Measurements from ENCODE around the gene INTS4.

INTS4 gene

DNA sequence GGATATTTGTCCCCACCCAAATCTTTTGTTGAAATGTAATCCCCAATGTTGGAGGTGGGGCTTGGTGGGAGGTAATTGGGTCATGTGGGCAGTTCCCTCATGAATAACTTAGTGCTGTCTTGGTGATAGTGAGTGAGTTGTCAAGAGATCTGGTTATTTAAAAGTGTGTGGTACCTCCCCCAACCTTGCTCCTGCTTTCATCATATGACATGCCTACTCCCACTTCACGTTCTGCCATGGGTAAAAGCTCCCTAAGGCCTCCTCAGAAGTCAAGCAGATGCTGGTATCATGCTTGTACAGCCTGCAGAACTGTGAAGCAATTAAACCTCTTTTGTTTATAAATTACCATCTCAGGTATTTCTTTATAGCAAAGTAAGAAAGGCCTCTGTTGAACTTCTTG lies 143.0 kb downstream of the INTS4 start:
- TF ChIP-seq SIN3A (IDR thresholded peaks at IDR 0.05; ENCODE audit: borderline replicate concordance, insufficient read depth, low read length) (no peak), FOXP2 (optimal IDR thresholded peaks at IDR 0.05; ENCODE audit: borderline replicate concordance, extremely low read depth, extremely low read length, insufficient read depth) (no peak), POLR2AphosphoS5 (IDR thresholded peaks at IDR 0.05; ENCODE audit: low read depth, low read length) (no peak), TAF1 (IDR thresholded peaks at IDR 0.05; ENCODE audit: borderline replicate concordance, insufficient read depth, low read length) (no peak)
- TF ChIP-seq, protein P1, sequence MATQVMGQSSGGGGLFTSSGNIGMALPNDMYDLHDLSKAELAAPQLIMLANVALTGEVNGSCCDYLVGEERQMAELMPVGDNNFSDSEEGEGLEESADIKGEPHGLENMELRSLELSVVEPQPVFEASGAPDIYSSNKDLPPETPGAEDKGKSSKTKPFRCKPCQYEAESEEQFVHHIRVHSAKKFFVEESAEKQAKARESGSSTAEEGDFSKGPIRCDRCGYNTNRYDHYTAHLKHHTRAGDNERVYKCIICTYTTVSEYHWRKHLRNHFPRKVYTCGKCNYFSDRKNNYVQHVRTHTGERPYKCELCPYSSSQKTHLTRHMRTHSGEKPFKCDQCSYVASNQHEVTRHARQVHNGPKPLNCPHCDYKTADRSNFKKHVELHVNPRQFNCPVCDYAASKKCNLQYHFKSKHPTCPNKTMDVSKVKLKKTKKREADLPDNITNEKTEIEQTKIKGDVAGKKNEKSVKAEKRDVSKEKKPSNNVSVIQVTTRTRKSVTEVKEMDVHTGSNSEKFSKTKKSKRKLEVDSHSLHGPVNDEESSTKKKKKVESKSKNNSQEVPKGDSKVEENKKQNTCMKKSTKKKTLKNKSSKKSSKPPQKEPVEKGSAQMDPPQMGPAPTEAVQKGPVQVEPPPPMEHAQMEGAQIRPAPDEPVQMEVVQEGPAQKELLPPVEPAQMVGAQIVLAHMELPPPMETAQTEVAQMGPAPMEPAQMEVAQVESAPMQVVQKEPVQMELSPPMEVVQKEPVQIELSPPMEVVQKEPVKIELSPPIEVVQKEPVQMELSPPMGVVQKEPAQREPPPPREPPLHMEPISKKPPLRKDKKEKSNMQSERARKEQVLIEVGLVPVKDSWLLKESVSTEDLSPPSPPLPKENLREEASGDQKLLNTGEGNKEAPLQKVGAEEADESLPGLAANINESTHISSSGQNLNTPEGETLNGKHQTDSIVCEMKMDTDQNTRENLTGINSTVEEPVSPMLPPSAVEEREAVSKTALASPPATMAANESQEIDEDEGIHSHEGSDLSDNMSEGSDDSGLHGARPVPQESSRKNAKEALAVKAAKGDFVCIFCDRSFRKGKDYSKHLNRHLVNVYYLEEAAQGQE (IDR thresholded peaks at IDR 0.05; ENCODE audit: insufficient read depth in 1 of 2, low read depth in 2 of 2, low read length in 2 of 2) = no peak

DNA sequence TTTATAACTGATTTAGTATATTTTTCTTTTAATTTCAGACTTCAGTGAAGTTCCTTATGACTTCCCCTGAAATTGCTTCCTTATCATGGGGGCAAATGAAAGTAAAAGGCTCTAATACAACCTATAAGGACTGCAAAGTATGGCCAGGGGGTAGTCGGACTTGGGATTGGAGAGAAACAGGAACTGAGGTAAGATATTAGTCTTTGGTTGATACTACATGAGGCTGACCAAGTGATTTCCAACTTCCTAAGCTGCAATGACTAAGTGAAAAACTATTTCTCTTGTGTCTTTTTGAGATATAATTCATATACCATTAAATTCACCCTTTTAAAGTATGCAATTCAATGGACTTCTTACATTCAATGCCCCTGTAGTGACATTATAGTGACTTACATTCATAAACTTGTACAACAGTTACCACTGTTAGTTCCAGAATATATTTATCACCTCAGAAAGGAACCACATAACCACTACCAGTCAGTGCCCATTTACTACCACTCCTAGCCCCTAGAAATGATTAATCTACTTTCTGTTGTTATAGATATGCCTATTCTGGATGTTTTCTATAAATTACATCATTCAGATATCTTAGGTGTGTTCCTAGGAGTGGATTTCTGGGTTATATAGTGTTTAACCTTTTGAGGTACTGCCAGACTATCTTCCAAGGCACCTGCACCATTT lies 151.9 kb downstream of the INTS4 start:
- TF ChIP-seq SIN3A (IDR thresholded peaks at IDR 0.05; ENCODE audit: borderline replicate concordance, insufficient read depth, low read length) = no peak
- TF ChIP-seq TAF1 (IDR thresholded peaks at IDR 0.05; ENCODE audit: borderline replicate concordance, insufficient read depth, low read length) = no peak
- TF ChIP-seq FOXP2 (optimal IDR thresholded peaks at IDR 0.05; ENCODE audit: borderline replicate concordance, extremely low read depth, extremely low read length, insufficient read depth) = no peak
- no peak for TF ChIP-seq POLR2AphosphoS5 (IDR thresholded peaks at IDR 0.05; ENCODE audit: low read depth, low read length)
- TF ChIP-seq, protein P1 (IDR thresholded peaks at IDR 0.05; ENCODE audit: insufficient read depth in 1 of 2, low read depth in 2 of 2, low read length in 2 of 2) = no peak

DNA sequence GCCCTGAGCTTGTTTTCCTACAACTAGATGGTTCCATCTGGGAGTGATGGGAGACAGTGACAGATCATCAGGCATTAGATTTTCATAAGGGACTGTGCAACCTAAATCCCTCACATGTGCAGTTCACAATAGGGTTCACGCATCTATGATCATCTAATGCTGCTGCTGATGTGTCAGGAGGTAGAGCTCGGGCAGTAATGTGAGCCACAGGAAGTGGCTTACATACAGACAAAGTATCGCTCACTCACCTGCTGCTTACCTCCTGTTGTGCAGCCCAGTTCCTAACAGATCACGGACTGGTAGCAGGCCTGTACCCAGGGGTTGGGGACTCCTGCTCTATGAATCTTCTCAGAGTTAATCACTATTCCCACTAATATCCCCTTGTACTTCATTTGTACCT lies 161.2 kb downstream of the INTS4 start:
- no peak for TF ChIP-seq POLR2AphosphoS5 (IDR thresholded peaks at IDR 0.05; ENCODE audit: low read depth, low read length)
- TF ChIP-seq TAF1 (IDR thresholded peaks at IDR 0.05; ENCODE audit: borderline replicate concordance, insufficient read depth, low read length) = no peak
- TF ChIP-seq SIN3A (IDR thresholded peaks at IDR 0.05; ENCODE audit: borderline replicate concordance, insufficient read depth, low read length) = no peak
- TF ChIP-seq, protein P1 (IDR thresholded peaks at IDR 0.05; ENCODE audit: insufficient read depth in 1 of 2, low read depth in 2 of 2, low read length in 2 of 2) = no peak
- TF ChIP-seq FOXP2 (optimal IDR thresholded peaks at IDR 0.05; ENCODE audit: borderline replicate concordance, extremely low read depth, extremely low read length, insufficient read depth) = no peak

DNA sequence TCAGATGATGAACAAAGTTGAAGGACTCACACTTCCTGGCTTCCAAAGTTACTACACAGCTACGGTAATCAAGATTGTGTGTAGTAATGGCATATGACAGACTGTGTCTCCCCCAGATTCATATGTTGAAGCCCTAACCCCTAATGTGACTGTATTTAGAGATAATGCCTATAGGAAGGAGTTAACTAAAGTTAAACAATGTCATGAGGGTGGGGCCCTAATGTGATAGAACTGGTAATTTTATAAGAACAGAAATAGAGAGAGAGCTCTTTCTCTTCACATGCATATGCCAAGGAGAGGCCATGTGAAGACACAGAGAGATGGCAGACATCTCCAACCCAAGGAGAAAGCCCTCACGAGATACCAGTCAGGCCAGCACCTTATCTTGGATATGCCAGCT lies 165.5 kb downstream of the INTS4 start:
- TF ChIP-seq POLR2AphosphoS5 (IDR thresholded peaks at IDR 0.05; ENCODE audit: low read depth, low read length) = no peak
- no peak for TF ChIP-seq SIN3A (IDR thresholded peaks at IDR 0.05; ENCODE audit: borderline replicate concordance, insufficient read depth, low read length)
- TF ChIP-seq FOXP2 (optimal IDR thresholded peaks at IDR 0.05; ENCODE audit: borderline replicate concordance, extremely low read depth, extremely low read length, insufficient read depth) = no peak
- TF ChIP-seq, protein P1 (IDR thresholded peaks at IDR 0.05; ENCODE audit: insufficient read depth in 1 of 2, low read depth in 2 of 2, low read length in 2 of 2) = no peak
- TF ChIP-seq TAF1 (IDR thresholded peaks at IDR 0.05; ENCODE audit: borderline replicate concordance, insufficient read depth, low read length) = no peak

Measured in PFSK-1 (cell line).